ENCODE results near the gene CLSTN3.

DNA sequence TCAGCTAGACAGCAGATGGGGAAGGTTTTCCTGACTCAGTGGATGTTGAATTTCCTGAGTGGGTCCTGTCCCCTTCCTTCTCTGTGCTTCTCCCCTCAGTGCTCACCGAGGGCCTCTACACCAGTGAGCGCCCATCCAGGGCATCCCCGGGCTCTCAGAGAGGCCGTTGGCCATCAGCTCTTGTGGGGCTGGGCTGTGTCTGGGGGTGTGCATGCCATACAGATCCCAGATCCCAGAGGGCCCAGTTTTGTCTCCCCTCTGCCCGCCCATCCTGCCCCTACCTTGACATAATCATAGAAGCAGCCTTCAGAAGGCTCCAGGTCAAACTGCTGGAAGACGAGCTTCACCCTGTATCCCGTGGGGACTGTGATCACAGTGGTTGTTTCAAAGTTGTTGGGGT, 39.0 kb upstream of the CLSTN3 start:
- TF ChIP-seq, protein P1, sequence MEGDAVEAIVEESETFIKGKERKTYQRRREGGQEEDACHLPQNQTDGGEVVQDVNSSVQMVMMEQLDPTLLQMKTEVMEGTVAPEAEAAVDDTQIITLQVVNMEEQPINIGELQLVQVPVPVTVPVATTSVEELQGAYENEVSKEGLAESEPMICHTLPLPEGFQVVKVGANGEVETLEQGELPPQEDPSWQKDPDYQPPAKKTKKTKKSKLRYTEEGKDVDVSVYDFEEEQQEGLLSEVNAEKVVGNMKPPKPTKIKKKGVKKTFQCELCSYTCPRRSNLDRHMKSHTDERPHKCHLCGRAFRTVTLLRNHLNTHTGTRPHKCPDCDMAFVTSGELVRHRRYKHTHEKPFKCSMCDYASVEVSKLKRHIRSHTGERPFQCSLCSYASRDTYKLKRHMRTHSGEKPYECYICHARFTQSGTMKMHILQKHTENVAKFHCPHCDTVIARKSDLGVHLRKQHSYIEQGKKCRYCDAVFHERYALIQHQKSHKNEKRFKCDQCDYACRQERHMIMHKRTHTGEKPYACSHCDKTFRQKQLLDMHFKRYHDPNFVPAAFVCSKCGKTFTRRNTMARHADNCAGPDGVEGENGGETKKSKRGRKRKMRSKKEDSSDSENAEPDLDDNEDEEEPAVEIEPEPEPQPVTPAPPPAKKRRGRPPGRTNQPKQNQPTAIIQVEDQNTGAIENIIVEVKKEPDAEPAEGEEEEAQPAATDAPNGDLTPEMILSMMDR (IDR thresholded peaks at IDR 0.05): no peak
- TF ChIP-seq EP300 (IDR thresholded peaks at IDR 0.05; ENCODE audit: low read depth) (no peak), POLR2A (IDR thresholded peaks at IDR 0.05) (no peak), POLR2AphosphoS5 (IDR thresholded peaks at IDR 0.05) (no peak)

Measured in transverse colon (tissue), 4 donors.